MCF 10A (cell line): ENCODE data around the gene GPR150. TPM values are rescaled to one million over a fixed set of nuclear protein-coding genes. Genes with fewer than 3 reads are reported as not detected.
A peak's percentile ranks its signal among the peaks of the same experiment; 100 is the strongest.

Experiments used
- BruUV-seq: library from RNA; stranded (reverse); fragments of 400-500 nt; replicated peaks from 2 replicates; lab custom pipeline; 2021; lab: Mats Ljungman, UMichigan
- CTCF ChIA-PET: fragments of 300-600 bp; sonication (Branson Sonifier 250); formaldehyde crosslinking; extraction: SDS; loops from one replicate; lab custom pipeline; 2021; ENCODE audit warnings: antibody characterized with exemption, inconsistent platforms; lab: Yijun Ruan, JAX
- POLR2A ChIA-PET: fragments of 300-600, 350-650 bp; sonication (Branson Sonifier 250); formaldehyde crosslinking; extraction: SDS; loops from one replicate; lab custom pipeline; 2020; ENCODE audit warnings: antibody characterized with exemption, inconsistent platforms; lab: Yijun Ruan, JAX
- DNase-seq: peaks from one replicate; pipeline ENCODE4 v3.0.0-alpha.2; 2018; ENCODE audit not compliant: unreplicated experiment
- H3K27ac Mint-ChIP-seq: one replicate; pipeline ENCODE4 v1.8.0; 2022; ENCODE audit warnings: mild to moderate bottlenecking, low read depth, mixed read lengths; ENCODE audit not compliant: unreplicated experiment
- H3K27me3 Mint-ChIP-seq: one replicate; pipeline ENCODE4 v1.8.0; 2022; ENCODE audit warnings: mixed read lengths; ENCODE audit not compliant: insufficient read depth, unreplicated experiment
- H3K36me3 Mint-ChIP-seq: one replicate; pipeline ENCODE4 v1.8.0; 2022; ENCODE audit warnings: mild to moderate bottlenecking, moderate library complexity, mixed read lengths; ENCODE audit not compliant: insufficient read depth, unreplicated experiment
- H3K4me1 Mint-ChIP-seq: one replicate; pipeline ENCODE4 v1.8.0; 2022; ENCODE audit warnings: mixed read lengths; ENCODE audit not compliant: insufficient read depth, unreplicated experiment
- H3K4me3 Mint-ChIP-seq: one replicate; pipeline ENCODE4 v1.8.0; 2022; ENCODE audit warnings: mild to moderate bottlenecking, moderate library complexity, mixed read lengths; ENCODE audit not compliant: unreplicated experiment
- H3K9me3 Mint-ChIP-seq: one replicate; pipeline ENCODE4 v1.8.0; 2022; ENCODE audit warnings: mixed read lengths; ENCODE audit not compliant: unreplicated experiment
- intact Hi-C: fragments of 100-400 bp; cut with micrococcal nuclease; formaldehyde crosslinking; loops from 2 replicates; pipeline ENCODE4 v1.14.1; 2022
- total RNA-seq: library from RNA; stranded (reverse); gene quantifications from 2 replicates; pipeline ENCODE4 v1.2.3, GENCODE V29; 2022
- TF ChIP-seq, protein P1 (sequence below): fragments of 200-600 bp; IDR thresholded peaks from one replicate; pipeline ENCODE4 v1.8.0; 2022; ENCODE audit warnings: antibody characterized with exemption, mild to moderate bottlenecking; ENCODE audit not compliant: unreplicated experiment

Gene GPR150
- total RNA-seq, 1 experiment from 2014 or later = not detected

DNA sequence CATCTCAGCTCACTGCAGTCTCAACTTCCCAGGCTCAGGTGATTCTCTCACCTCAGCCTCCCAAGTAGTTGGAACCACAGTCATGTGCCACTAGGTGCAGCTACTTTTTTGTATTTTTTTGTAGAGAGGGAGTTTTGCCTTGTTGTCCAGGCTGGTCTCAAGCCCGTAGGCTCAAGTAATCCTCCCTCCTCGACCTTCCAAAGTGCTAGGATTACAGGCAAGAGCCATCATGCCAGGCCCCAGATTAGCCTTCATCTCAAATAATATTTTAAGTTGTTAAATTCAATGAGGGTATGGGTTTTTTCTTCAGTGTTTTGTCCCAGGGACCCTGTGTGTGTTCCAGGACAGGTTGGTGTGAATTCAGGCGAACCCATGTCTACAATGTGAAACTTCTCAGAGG lies 14.2 kb downstream of the GPR150 start:
- H3K36me3 Mint-ChIP-seq = peaks cover 11% of the 10 kb centered on the region
- no peak overlapping the region for H3K27ac Mint-ChIP-seq
- ChIA-PET POLR2A (interaction anchor here (1.2 kb wide), 1 partner anchor 13 kb away, joined by 3 read pairs; the partner anchor contains the start of gene RFESD), CTCF (interaction anchor here (0.9 to 2.2 kb wide), 4 partner anchors 10 to 212 kb away, joined by 3 to 8 read pairs (median 6); no protein-coding TSS in a partner anchor)
- H3K4me3 Mint-ChIP-seq = no peak overlapping the region
- H3K9me3 Mint-ChIP-seq = no peaks in the 10 kb centered on the region
- intact Hi-C loops = no loop called here
- no peak for DNase-seq
- H3K4me1 Mint-ChIP-seq = no peaks in the 10 kb centered on the region
- no TSS peak for BruUV-seq
- TF ChIP-seq, protein P1, sequence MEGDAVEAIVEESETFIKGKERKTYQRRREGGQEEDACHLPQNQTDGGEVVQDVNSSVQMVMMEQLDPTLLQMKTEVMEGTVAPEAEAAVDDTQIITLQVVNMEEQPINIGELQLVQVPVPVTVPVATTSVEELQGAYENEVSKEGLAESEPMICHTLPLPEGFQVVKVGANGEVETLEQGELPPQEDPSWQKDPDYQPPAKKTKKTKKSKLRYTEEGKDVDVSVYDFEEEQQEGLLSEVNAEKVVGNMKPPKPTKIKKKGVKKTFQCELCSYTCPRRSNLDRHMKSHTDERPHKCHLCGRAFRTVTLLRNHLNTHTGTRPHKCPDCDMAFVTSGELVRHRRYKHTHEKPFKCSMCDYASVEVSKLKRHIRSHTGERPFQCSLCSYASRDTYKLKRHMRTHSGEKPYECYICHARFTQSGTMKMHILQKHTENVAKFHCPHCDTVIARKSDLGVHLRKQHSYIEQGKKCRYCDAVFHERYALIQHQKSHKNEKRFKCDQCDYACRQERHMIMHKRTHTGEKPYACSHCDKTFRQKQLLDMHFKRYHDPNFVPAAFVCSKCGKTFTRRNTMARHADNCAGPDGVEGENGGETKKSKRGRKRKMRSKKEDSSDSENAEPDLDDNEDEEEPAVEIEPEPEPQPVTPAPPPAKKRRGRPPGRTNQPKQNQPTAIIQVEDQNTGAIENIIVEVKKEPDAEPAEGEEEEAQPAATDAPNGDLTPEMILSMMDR = no peak
- no peaks in the 10 kb centered on the region for H3K27me3 Mint-ChIP-seq

DNA sequence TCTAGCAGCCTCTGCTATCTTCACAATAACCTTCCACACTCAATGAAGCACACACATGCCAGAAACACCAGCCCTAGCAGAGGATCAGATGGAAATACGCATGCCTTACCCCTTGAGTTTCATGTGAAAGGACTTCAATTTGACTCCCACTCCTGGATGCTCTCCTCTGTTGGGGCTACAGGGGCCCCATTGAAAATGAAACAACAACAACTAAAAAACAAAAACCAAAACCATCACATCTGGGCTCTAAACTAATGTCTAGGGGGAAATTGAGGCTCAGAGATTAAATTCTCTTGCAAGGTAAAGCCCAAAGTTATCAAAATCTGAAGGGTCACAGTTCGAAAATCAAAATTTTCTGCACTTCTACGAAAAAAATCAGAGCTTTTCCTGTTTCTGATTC lies 18.7 kb downstream of the GPR150 start:
- TF ChIP-seq, protein P1 = no peak
- Mint-ChIP-seq H3K4me1 (no peaks in the 10 kb centered on the region), H3K27me3 (no peaks in the 10 kb centered on the region), H3K36me3 (peaks cover 5% of the 10 kb centered on the region), H3K4me3 (no peak overlapping the region), H3K27ac (no peak overlapping the region), H3K9me3 (no peaks in the 10 kb centered on the region)
- ChIA-PET CTCF (interaction anchor here (1.0 kb wide), 1 partner anchor 26 kb away, joined by 4 read pairs; no protein-coding TSS in a partner anchor), POLR2A (no interaction called here)
- intact Hi-C loops = no loop called here
- DNase-seq = no peak
- no TSS peak for BruUV-seq

DNA sequence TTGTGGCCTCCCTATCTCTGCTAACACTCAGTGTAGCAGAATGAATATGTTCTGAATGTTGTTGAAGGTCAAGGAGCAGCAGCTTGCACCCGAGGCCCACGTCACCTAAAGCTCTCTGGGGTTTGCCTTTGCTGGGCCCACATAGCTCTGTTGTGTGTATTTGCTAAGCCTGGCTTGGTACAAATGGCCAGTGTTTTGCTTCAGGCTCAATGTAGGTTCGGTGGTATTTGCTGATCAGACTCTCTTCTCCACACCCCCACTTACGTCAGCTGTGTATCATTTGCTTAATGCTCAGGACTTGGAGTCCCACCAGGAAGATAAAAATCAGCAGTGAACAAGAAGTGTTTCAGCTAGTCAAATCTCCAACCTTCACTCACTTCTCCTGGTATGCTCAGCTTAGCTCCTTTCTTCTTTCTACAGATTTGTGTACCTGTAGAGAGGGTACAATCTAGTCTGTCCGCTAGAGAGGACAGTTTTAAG lies 21.9 kb downstream of the GPR150 start:
- TF ChIP-seq, protein P1 = no peak
- H3K27ac Mint-ChIP-seq = peak overlapping the region; percentile 32
- peaks cover 9% of the 10 kb centered on the region for H3K4me1 Mint-ChIP-seq
- ChIA-PET CTCF (interaction anchor here (1.6 to 9.5 kb wide), 4 partner anchors 22 to 204 kb away, joined by 5 to 149 read pairs (median 34); no protein-coding TSS in a partner anchor), POLR2A (interaction anchor here (0.6 to 1.6 kb wide), 3 partner anchors 10 to 25 kb away, joined by 3 to 7 read pairs (median 4); no protein-coding TSS in a partner anchor)
- H3K36me3 Mint-ChIP-seq = peaks cover 5% of the 10 kb centered on the region
- no peaks in the 10 kb centered on the region for H3K9me3 Mint-ChIP-seq
- no TSS peak for BruUV-seq
- H3K27me3 Mint-ChIP-seq = no peaks in the 10 kb centered on the region
- no peak overlapping the region for H3K4me3 Mint-ChIP-seq
- intact Hi-C loops = loop anchor here (5.0 kb wide), 1 partner anchor 701 kb away; no protein-coding TSS in a partner anchor
- DNase-seq = no peak

DNA sequence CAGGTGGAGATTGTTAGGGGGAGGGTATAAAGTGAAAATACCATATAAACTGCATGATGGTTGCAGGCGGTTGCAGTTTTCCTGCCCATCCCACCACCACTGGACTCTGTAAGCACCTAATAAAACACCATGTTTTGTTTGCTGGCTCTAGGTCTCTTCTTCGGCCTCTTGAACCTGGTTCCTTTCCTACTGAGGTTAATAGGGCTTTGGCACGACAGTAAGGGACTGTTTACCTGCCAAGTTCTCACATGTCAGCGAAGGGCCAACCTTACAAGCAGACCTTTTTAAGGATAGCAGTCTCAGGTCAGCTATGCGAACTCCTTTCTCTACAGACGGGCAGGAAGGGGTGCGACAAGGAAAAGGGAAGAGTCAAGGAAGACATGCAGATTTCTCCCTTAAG lies 23.3 kb downstream of the GPR150 start:
- intact Hi-C loops = loop anchor here (5.0 kb wide), 1 partner anchor 699 kb away; no protein-coding TSS in a partner anchor
- BruUV-seq = no TSS peak
- H3K27me3 Mint-ChIP-seq = no peaks in the 10 kb centered on the region
- POLR2A ChIA-PET = interaction anchor here (0.6 to 1.5 kb wide), 5 partner anchors 8 to 583 kb away, joined by 3 to 5 read pairs (median 3); no protein-coding TSS in a partner anchor
- TF ChIP-seq, protein P1 = no peak
- DNase-seq = no peak
- H3K4me3 Mint-ChIP-seq = no peak overlapping the region
- CTCF ChIA-PET = interaction anchor here (0.7 to 9.5 kb wide), 15 partner anchors 10 to 693 kb away, joined by 3 to 149 read pairs (median 4); no protein-coding TSS in a partner anchor
- H3K36me3 Mint-ChIP-seq = peaks cover 5% of the 10 kb centered on the region
- peaks cover 9% of the 10 kb centered on the region for H3K4me1 Mint-ChIP-seq
- H3K27ac Mint-ChIP-seq = no peak overlapping the region
- H3K9me3 Mint-ChIP-seq = no peaks in the 10 kb centered on the region
